Adipose tissue (tissue), 3 donors: Measurements from ENCODE around the gene TEX53. TPM values are rescaled to one million over a fixed set of nuclear protein-coding genes. Genes with fewer than 3 reads are reported as not detected.

ENCODE experiments used
- H3K27ac ChIP-seq: one replicate; pipeline ENCODE4 v1.5.1; 2013; ENCODE audit warnings: low read depth, low read length
- WGBS, 3 donors: extraction: QIAGEN DNeasy Blood & Tissue Kit; methylation state at CpG; one replicate each; pipeline ENCODE4 v1.1.7; 2013; 5-methylcytosine and 5-hydroxymethylcytosine counted together
- polyA plus RNA-seq, 3 donors: library from polyadenylated mRNA; stranded (reverse); fragments of 200-250 nt; gene quantifications; one replicate each; pipeline ENCODE4 v1.2.3, GENCODE V29; 2013
- donor health status: healthy with polysubstance abuse.
- donor health status: Bipolar disorder and iron deficiency.
- donor health status: healthy.

The TEX53 gene
- polyA plus RNA-seq, 3 donors: not detected

DNA sequence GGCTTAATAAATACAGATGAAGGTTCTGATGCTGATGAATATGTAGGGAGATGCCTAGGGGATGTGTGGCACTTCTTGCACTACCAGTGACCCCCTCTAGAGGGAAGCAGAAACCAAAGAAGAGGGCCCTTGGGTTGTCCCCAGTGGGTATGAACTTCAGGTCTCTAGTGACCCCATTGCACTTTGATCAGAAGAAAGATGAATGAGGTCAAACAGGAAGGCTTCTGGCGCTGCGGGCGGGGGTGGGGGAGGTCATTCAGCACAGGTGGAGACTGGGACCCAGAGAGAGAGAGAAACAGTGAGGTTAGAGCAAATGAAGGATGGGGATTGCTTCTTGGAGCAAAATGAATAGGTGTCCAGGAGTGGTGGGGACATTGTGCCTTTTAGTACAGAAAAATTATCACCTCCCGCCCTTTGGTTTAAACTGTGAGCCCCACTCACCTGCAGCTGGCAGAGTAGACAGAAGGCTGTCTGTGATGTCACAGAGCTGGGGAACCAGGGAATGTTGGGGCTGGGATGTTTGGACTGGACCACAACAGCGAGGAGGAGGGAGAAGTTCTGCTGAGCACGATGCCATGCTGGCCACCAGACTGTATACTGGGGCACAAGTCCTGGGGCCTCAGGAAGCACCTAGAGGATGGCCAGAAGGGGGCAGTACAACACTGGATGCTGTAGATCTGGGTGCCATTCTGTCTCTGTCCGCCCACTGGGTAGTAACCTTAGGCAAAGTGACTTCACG, 24.2 kb upstream of the TEX53 start, which contains the start of gene TEX48:
TSS of gene TEX48 (minus strand) at position 599 of the 739 bp plus-strand sequence. CDS start 10,469 bp downstream, outside the sequence.
- 54 to 61% (median 59%) methylated on average over 8 of the region's 8 CpGs for whole genome bisulfite sequencing, 3 donors
- H3K27ac ChIP-seq: no peak within 1 kb of the TSS

GRCh38 chr9:114680259-114681001, 22.8 kb upstream of the TEX53 start:
- WGBS, 3 donors: 69 to 81% (median 79%) methylated on average over 8 of the region's 8 CpGs
- H3K27ac ChIP-seq: no peak overlapping the region

DNA sequence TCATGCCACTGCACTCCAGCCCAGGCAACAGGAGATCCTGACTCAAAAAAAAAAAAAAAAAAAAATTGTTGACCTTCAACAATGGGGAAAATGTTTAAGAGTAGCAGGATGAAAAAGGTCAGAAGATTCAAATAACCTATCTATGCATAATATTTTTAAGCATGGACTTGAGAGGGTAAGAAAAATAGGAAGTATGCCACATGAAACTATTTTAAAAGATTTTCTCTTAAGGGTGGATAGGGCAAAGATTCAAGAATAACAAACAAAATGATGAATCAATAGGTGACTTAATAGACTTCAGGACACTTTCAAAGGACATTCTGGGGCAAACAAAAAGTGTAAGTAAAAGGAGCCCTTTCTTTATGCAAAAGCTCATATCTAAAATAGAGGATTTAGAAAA, 21.2 kb upstream of the TEX53 start:
- H3K27ac ChIP-seq: no peak overlapping the region

- no peak overlapping the region for H3K27ac ChIP-seq
These were observed 20.5 kb upstream of the TEX53 start for GRCh38 chr9:114678130-114678529.

GRCh38 chr9:114677418-114677817, 19.8 kb upstream of the TEX53 start:
- WGBS, 3 donors: 24 to 41% (median 35%) methylated on average over 3 of the region's 3 CpGs
- H3K27ac ChIP-seq: no peak overlapping the region

More at GRCh38 chr9:114678130-114678529, 20.5 kb upstream of the TEX53 start:
- WGBS, 3 donors: 62 to 90% (median 80%) methylated on average over 3 of the region's 3 CpGs

DNA sequence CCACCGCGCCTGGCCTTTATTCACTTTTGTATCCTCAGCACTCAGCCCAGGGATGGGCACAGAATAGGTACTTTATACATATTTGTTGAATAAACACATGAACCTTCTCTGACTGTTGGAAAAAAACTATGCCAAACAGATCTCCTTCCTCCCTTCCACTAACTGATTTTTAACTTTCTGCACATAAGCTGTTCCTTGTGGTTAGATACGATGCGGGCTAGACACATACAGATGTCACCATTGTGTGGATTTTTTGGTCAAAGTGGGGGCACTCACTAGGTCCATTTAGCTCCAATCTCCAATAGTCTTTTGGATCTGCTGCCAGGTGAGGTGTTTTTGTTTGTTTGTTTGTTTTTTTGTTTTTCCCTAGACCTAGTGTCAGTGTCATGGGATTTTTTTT, 19.3 kb upstream of the TEX53 start:
- H3K27ac ChIP-seq: no peak overlapping the region
- 75 to 88% (median 88%) methylated on average over 4 of the region's 4 CpGs for WGBS, 3 donors

GRCh38 chr9:114674798-114675540, 17.4 kb upstream of the TEX53 start:
- no peak overlapping the region for H3K27ac ChIP-seq
- 74 to 86% (median 78%) methylated on average over 3 of the region's 3 CpGs for WGBS, 3 donors

GRCh38 chr9:114674076-114674797, 16.6 kb upstream of the TEX53 start:
- H3K27ac ChIP-seq: no peak overlapping the region
- WGBS, 3 donors: 95 to 100% (median 100%) methylated on average over 2 of the region's 2 CpGs

DNA sequence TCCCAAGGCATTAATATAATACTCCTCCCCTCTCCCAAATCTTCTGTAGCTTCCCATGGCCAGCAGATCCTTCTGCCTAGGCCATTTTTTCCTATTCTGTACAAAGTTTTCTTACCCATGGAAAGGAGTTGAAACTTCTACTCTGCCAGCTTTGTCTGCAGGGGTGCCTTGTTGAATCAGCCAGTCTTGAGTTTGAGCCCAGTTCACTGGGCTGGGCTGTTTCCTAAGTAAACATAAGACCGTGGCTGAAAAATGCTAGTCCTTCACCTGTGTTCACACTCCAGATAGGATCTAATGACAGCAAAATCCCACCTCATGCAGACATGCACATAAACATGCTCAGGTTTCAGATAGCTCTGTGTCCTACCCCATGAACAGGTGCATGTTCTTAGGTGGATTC, 14.0 kb upstream of the TEX53 start:
- 21 to 65% (median 39%) methylated on average over 1 of the region's 1 CpG for WGBS, 3 donors
- no peak overlapping the region for H3K27ac ChIP-seq

- H3K27ac ChIP-seq: no peak overlapping the region
These were observed 12.4 kb upstream of the TEX53 start for GRCh38 chr9:114669961-114670360.

GRCh38 chr9:114668146-114668545, 10.5 kb upstream of the TEX53 start:
- WGBS, 3 donors: 68 to 85% (median 71%) methylated on average over 6 of the region's 6 CpGs

DNA sequence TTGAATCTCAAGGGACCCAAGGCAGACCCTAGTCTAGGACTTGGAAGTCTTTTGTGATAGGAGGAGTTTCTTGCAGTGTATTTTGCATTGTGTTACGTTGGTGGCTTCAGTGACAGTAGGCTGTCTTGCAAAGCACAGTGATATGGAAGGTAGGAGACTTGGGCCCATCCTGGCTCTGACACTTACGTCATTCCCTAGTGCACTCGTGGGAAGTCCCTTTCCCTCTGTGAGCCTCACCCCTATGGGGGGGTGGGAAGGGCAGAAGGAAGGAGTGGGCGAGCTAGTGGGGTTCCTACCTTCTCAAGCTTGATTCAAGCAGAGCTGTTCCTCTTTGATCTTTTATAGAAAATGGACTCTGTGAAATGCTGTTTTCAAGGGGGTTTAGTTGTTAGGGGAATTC, 9.2 kb upstream of the TEX53 start:
- WGBS, 3 donors: 52 to 63% (median 61%) methylated on average over 4 of the region's 4 CpGs
- no peak overlapping the region for H3K27ac ChIP-seq

More at GRCh38 chr9:114668146-114668545, 10.5 kb upstream of the TEX53 start:
- H3K27ac ChIP-seq: no peak overlapping the region

DNA sequence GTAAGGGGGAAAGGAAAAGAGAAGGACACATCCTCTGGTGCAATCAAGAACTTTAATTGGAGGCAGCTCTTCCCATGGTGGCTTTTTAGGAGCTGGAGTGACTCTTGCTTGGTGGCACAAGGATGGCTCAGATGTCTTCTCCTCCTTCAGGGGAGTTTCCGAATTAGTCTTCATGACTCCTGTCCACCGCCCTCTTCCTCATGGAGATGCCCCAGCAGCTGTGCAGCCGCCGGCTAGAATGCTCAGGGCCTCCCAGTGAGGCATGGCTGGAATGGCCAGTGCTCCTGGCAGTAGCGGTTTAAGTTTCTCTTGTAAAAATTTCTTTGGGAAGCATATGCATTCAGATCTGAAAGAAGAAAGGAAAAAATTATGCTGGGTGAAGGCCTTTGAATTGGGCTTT, 8.8 kb upstream of the TEX53 start:
- WGBS, 3 donors: 92 to 98% (median 95%) methylated on average over 5 of the region's 5 CpGs
- no peak overlapping the region for H3K27ac ChIP-seq

- no peak overlapping the region for H3K27ac ChIP-seq
- 61 to 84% (median 73%) methylated on average over 3 of the region's 3 CpGs for WGBS, 3 donors
These were observed 6.6 kb upstream of the TEX53 start for GRCh38 chr9:114664181-114664580.

GRCh38 chr9:114662081-114662989, 4.7 kb upstream of the TEX53 start:
- H3K27ac ChIP-seq: no peak overlapping the region
- 34 to 41% (median 36%) methylated on average over 10 of the region's 10 CpGs for WGBS, 3 donors

- no peak overlapping the region for H3K27ac ChIP-seq
- WGBS, 3 donors: 72 to 81% (median 80%) methylated on average over 12 of the region's 12 CpGs
These were observed 1.3 kb downstream of the TEX53 start for GRCh38 chr9:114656301-114656700.

DNA sequence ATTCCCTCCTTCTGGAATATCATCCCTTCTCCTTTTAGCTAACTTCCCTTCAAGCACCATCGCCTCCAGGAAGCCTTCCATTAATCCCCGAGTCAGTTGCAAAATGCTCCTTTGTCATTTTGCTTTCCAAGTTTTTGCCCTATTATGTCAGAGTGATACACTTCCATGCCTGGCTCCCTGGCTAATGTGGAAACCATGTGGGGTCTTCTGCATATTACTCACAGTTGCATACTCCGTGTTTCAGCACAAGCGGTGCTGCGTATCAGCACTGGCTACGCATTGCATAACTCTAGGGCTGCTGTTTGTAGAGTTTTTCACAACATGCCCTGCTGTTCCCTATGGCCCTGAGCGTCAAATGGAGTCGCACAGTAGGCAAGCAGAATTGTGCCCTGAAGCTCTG, 1.9 kb downstream of the TEX53 start:
- H3K27ac ChIP-seq: no peak overlapping the region
- 62 to 82% (median 73%) methylated on average over 8 of the region's 8 CpGs for WGBS, 3 donors
